CD14-positive monocyte (primary cell): ENCODE data around the gene SYTL1. TPM values are rescaled to one million over a fixed set of nuclear protein-coding genes. Genes with fewer than 3 reads are reported as not detected.

ENCODE experiments used
- DNase-seq, 3 donors: peaks; one replicate each; pipeline ENCODE4 v3.0.0-alpha.2; 2011 to 2022
- H2AFZ ChIP-seq: 2 replicates; pipeline ENCODE4 v1.6.0; 2012; ENCODE audit warnings: mild to moderate bottlenecking, low read depth, low read length, inconsistent platforms; ENCODE audit not compliant: insufficient read depth, poor library complexity, severe bottlenecking
- H3K27ac ChIP-seq, 2 donors: 1 replicate in 1 of 2; 2 replicates in 1 of 2; pipeline ENCODE4 v1.5.1; 2012 to 2013; ENCODE audit warnings: low read length in 2 of 2, control low read depth in 1 of 2, inconsistent platforms in 1 of 2, low read depth in 1 of 2, mild to moderate bottlenecking in 1 of 2
- H3K27me3 ChIP-seq, 2 donors: one replicate each; pipeline versions ENCODE4 v1.6.0 to v1.6.1; 2011 to 2013; ENCODE audit warnings: low read length in 2 of 2; ENCODE audit not compliant: control insufficient read depth in 2 of 2, insufficient read depth in 2 of 2
- H3K36me3 ChIP-seq, 2 donors: replicated peaks in 1 of 2; 1 replicate in 1 of 2; 2 replicates in 1 of 2; pipeline versions ENCODE4 v1.5.1 to v1.6.1; 2012 to 2013; ENCODE audit warnings: low read length in 2 of 2, control low read depth in 1 of 2, inconsistent platforms in 1 of 2, mild to moderate bottlenecking in 1 of 2; ENCODE audit not compliant: insufficient read depth in 2 of 2, control insufficient read depth in 1 of 2
- H3K4me1 ChIP-seq, 2 donors: 1 replicate in 1 of 2; 2 replicates in 1 of 2; pipeline versions ENCODE4 v1.5.1 to v1.6.1; 2012 to 2013; ENCODE audit warnings: low read length in 2 of 2, control low read depth in 1 of 2, inconsistent platforms in 1 of 2, mild to moderate bottlenecking in 1 of 2, moderate library complexity in 1 of 2; ENCODE audit not compliant: insufficient read depth in 2 of 2, control insufficient read depth in 1 of 2
- H3K4me2 ChIP-seq: replicated peaks from 2 replicates; pipeline ENCODE3; 2012; ENCODE audit warnings: low read length, moderate library complexity, mild to moderate bottlenecking; ENCODE audit not compliant: poor library complexity, severe bottlenecking; ENCODE audit errors: extremely low read depth
- H3K4me3 ChIP-seq, 3 experiments: fragments of 200-600 bp in 1 of 3; sonication (generic) in 1 of 3; replicated peaks in 1 of 3; 1 replicate in 2 of 3; 2 replicates in 1 of 3; pipeline ENCODE4 v1.5.1; 2011 to 2013; ENCODE audit warnings: low read length in 3 of 3, mild to moderate bottlenecking in 3 of 3, control low read depth in 2 of 3, low read depth in 2 of 3, inconsistent platforms in 1 of 3, moderate library complexity in 1 of 3
- H3K79me2 ChIP-seq: 2 replicates; pipeline ENCODE4 v1.6.0; 2012; ENCODE audit warnings: mild to moderate bottlenecking, control low read depth, inconsistent platforms, low read length, moderate library complexity; ENCODE audit not compliant: insufficient read depth
- H3K9ac ChIP-seq: 2 replicates; pipeline ENCODE4 v1.6.0; 2017; ENCODE audit warnings: low read length, mild to moderate bottlenecking; ENCODE audit not compliant: insufficient read depth, poor library complexity, severe bottlenecking
- H3K9me3 ChIP-seq, 2 donors: replicated peaks in 1 of 2; 1 replicate in 1 of 2; 2 replicates in 1 of 2; pipeline versions ENCODE4 v1.5.1 to v1.6.1; 2012 to 2013; ENCODE audit warnings: low read length in 2 of 2, control low read depth in 1 of 2; ENCODE audit not compliant: control insufficient read depth in 1 of 2, insufficient read depth in 1 of 2
- H4K20me1 ChIP-seq: 2 replicates; pipeline ENCODE4 v1.6.0; 2012; ENCODE audit warnings: mild to moderate bottlenecking, low read length, control low read depth, moderate library complexity; ENCODE audit not compliant: insufficient read depth
- H3K27ac Mint-ChIP-seq, 7 donors: one replicate each; pipeline ENCODE4 v1.8.0; 2020; ENCODE audit warnings: mild to moderate bottlenecking in 7 of 7, mixed read lengths in 7 of 7, moderate library complexity in 6 of 7, inconsistent platforms in 2 of 7
- H3K27me3 Mint-ChIP-seq, 3 donors: one replicate each; pipeline ENCODE4 v1.8.0; 2021 to 2022; ENCODE audit warnings: low read depth in 3 of 3, mild to moderate bottlenecking in 3 of 3, mixed read lengths in 3 of 3, moderate library complexity in 3 of 3, inconsistent platforms in 1 of 3
- H3K36me3 Mint-ChIP-seq, 2 donors: one replicate each; pipeline ENCODE4 v1.8.0; 2020; ENCODE audit warnings: mixed read lengths in 2 of 2, inconsistent platforms in 1 of 2, mild to moderate bottlenecking in 1 of 2
- H3K4me1 Mint-ChIP-seq: one replicate; pipeline ENCODE4 v1.8.0; 2020; ENCODE audit warnings: mild to moderate bottlenecking, mixed read lengths
- H3K4me3 Mint-ChIP-seq, 2 donors: one replicate each; pipeline ENCODE4 v1.8.0; 2020; ENCODE audit warnings: mild to moderate bottlenecking in 2 of 2, mixed read lengths in 2 of 2, moderate library complexity in 1 of 2
- H3K9me3 Mint-ChIP-seq, 7 donors: one replicate each; pipeline ENCODE4 v1.8.0; 2020 to 2022; ENCODE audit warnings: mixed read lengths in 7 of 7, mild to moderate bottlenecking in 6 of 7, moderate library complexity in 6 of 7, inconsistent platforms in 2 of 7
- WGBS: methylation state at CpG from one replicate; pipeline ENCODE4 v1.1.5; 2013; ENCODE audit warnings: missing lambda C conversion rate; ENCODE audit not compliant: insufficient coverage; 5-methylcytosine and 5-hydroxymethylcytosine counted together
- intact Hi-C, 2 donors: fragments of 100-400 bp; cut with micrococcal nuclease; formaldehyde crosslinking; loops; one replicate each; pipeline versions ENCODE4 v1.15.0 to v1.15.1; 2023
- polyA plus RNA-seq, 3 donors: library from polyadenylated mRNA; depleted of rRNA in 1 of 3; unstranded in 2 of 3; stranded (reverse) in 1 of 3; fragments of 300-500 nt in 2 of 3; fragments of >200 nt in 1 of 3; fragmentation: Illumina TruSeq in 2 of 3; gene quantifications; 1 replicate in 2 of 3; 2 replicates in 1 of 3; pipeline ENCODE4 v1.2.3, GENCODE V29; 2012 to 2021
- TF ChIP-seq, protein P1 (sequence below): fragments of 200-600 bp; IDR thresholded peaks from one replicate; pipeline ENCODE4 v1.8.0; 2022; ENCODE audit warnings: antibody characterized with exemption, mild to moderate bottlenecking

The SYTL1 gene
- polyA plus RNA-seq, 3 donors, result 26.9 to 95.8 (median 44.6) TPM

DNA sequence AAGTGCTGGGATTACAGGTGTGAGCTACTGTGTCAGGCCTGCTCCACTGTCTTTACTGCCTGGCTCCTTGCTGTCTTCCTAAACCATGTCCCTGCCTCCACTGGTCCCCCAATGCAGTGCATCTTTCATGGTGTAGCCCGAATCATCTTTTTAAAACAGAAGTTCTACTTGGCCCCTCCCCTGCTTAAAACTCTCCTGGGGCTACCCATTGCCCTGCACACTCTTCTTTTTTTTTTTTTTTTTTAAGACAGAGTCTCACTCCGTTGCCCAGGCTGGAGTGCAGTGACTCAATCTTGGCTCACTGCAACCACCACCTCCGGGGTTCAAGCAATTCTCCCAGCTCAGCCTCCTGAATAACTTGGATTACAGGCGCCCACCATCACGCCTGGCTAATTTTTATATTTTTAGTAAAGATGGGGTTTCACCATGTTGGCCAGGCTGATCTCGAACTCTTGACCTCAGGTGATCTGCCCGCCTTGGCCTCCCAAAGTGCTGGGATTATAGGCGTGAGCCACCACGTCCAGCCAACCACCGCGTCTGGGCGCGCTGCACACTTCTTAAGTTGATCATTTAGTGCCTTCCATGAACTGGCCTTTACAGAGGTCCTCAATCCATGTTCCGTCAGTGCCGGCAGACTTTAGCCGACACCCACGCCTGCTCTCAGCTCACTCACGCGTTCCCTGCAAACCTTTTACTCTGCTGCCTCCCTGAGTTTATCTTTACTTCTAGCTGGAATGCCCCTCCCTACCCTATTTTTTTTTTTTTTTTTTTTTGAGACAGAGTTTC is 30.4 kb downstream of the SYTL1 start:
- intact Hi-C loops, result no loop called here
- Histone ChIP-seq H3K4me1 (peaks cover 36 to 38% of the 10 kb centered on the region in 2 donors), H3K27ac (no peak overlapping the region), H4K20me1 (no peaks in the 10 kb centered on the region), H3K9ac (no peak overlapping the region), H3K79me2 (no peaks in the 10 kb centered on the region), H3K27me3 (no peaks in the 10 kb centered on the region), H3K4me2 (no peak overlapping the region), H3K4me3 (no peak overlapping the region), H2AFZ (no peak overlapping the region), H3K9me3 (no peaks in the 10 kb centered on the region), H3K36me3 (no peaks in the 10 kb centered on the region)
- WGBS, result 97% methylated on average over 9 of the region's 19 CpGs
- no peaks in the 10 kb centered on the region for H3K36me3 Mint-ChIP-seq
- peak overlapping the region in 1 of 2 donors; percentile 24 for H3K4me3 Mint-ChIP-seq
- peak overlapping the region in 1 of 7 donors; percentile 74 for H3K27ac Mint-ChIP-seq
- DNase-seq, result no peak
- TF ChIP-seq, protein P1, sequence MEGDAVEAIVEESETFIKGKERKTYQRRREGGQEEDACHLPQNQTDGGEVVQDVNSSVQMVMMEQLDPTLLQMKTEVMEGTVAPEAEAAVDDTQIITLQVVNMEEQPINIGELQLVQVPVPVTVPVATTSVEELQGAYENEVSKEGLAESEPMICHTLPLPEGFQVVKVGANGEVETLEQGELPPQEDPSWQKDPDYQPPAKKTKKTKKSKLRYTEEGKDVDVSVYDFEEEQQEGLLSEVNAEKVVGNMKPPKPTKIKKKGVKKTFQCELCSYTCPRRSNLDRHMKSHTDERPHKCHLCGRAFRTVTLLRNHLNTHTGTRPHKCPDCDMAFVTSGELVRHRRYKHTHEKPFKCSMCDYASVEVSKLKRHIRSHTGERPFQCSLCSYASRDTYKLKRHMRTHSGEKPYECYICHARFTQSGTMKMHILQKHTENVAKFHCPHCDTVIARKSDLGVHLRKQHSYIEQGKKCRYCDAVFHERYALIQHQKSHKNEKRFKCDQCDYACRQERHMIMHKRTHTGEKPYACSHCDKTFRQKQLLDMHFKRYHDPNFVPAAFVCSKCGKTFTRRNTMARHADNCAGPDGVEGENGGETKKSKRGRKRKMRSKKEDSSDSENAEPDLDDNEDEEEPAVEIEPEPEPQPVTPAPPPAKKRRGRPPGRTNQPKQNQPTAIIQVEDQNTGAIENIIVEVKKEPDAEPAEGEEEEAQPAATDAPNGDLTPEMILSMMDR, result no peak
- no peaks in the 10 kb centered on the region for H3K9me3 Mint-ChIP-seq
- H3K27me3 Mint-ChIP-seq, result peaks cover 4 to 8% (median 6%) of the 10 kb centered on the region in 3 donors
- H3K4me1 Mint-ChIP-seq, result peaks cover 41% of the 10 kb centered on the region

DNA sequence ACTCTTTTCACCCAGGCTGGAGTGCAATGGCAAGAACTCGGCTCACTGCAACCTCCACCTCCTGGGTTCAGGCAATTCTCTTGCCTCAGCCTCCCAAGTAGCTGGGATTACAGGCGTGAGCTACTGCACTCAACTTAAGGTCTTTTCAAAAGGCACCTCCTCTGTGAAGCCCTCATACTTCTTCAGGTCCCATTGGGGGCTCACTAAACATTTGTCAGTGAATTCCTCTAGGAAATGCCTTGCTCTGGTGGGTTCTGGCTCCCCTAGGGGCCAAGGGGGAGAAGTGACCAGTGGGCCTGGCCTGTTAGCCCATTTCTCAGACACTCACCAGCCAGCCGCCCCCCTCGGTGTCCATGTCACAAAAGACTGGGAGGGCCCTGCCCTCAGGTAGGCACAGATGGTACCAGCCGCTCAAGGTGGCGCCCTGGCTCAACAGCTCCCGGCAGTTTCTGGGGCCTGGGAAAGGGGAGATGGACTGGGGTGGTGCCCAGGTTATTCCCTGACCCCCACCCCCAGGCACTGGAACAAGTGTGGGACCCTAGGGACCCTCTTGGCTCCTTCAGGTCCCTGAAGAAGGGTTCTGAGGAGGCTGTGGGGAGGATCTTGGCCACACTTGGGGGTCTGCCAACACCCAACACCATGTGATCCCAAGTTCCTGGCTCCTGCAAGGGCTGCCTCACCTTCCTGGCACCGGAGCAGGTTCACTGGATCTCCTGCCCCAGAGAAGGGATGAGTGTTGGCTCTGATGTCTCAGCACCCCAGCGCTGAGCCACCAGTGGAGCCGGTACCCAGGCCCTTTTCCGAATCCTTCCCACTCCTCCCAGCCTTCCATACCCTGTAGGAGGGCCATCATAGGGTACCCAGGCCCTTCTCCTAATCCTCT is 31.2 kb downstream of the SYTL1 start:
- Histone ChIP-seq H3K9me3 (no peaks in the 10 kb centered on the region), H4K20me1 (no peaks in the 10 kb centered on the region), H3K27ac (no peak overlapping the region), H3K27me3 (no peaks in the 10 kb centered on the region), H3K4me1 (peaks cover 27 to 30% of the 10 kb centered on the region in 2 donors), H2AFZ (no peak overlapping the region), H3K9ac (no peak overlapping the region), H3K36me3 (no peaks in the 10 kb centered on the region), H3K4me2 (no peak overlapping the region), H3K79me2 (no peaks in the 10 kb centered on the region), H3K4me3 (no peak overlapping the region)
- no peak overlapping the region for H3K4me3 Mint-ChIP-seq
- 91% methylated on average over 5 of the region's 11 CpGs for WGBS
- no peak overlapping the region for H3K27ac Mint-ChIP-seq
- H3K9me3 Mint-ChIP-seq, result no peaks in the 10 kb centered on the region
- H3K36me3 Mint-ChIP-seq, result no peaks in the 10 kb centered on the region
- TF ChIP-seq, protein P1, result peak; percentile 42
- peaks cover 35% of the 10 kb centered on the region for H3K4me1 Mint-ChIP-seq
- no peak for DNase-seq
- peaks cover 4 to 6% (median 6%) of the 10 kb centered on the region in 3 donors for H3K27me3 Mint-ChIP-seq
- intact Hi-C loops, result no loop called here
